ENCODE data around the gene TSPAN9. TPM values are rescaled to one million over a fixed set of nuclear protein-coding genes. Genes with fewer than 3 reads are reported as not detected.

TSPAN9 gene, protein sequence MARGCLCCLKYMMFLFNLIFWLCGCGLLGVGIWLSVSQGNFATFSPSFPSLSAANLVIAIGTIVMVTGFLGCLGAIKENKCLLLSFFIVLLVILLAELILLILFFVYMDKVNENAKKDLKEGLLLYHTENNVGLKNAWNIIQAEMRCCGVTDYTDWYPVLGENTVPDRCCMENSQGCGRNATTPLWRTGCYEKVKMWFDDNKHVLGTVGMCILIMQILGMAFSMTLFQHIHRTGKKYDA
- total RNA-seq = 12.5 and 13.0 TPM in 2 replicates

DNA sequence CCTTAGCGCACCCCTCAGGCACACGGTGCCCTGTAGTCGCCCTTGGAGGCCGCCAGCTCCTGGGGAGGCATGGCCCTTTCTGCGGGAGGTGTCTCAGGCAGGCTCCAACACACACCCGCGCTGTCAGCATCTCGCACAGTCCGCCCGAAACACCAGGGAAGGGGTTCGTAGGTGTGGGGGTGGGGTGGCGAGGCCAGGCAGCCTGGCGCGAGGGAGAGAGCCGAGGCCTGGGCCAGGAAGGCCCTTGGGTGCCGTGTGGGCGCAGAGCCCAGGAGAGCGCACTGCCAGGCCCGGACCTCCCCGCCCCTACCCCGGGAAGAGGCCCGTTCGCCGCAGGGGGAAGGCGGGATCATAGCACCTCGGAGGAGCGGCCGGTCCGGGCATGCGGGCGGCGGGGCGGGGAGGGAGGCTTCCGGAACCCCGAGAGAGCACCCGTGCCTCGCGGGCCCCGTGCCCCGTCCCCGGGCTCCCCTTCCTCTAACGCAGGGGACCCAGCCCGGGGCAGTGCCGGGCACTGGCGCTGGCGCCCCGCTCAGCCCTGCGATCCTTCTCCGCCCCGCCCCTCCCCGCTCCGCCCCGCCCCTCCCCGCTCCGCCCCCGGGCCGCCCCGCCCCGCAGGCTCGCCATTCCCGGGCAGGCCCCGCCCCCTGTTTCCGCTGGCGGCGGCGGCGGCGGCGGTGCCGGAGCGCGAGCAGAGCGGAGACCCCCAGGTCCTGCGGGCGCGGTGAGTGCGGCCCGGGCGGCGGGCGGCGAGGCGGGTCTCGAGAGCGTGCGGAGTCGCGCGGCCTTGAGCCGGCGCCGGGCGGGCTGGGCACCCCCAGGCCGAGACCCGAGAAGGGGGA, at the start of gene TSPAN9:
TSPAN9 (plus strand) TSS at position 650 of the 842 bp plus-strand sequence. CDS start 123,815 bp downstream, outside the sequence.

Other genes starting within 250 kb of the TSPAN9 start
- not detected in 2 replicates for gene NRIP2, start 242.3 kb upstream of the TSPAN9 start, total RNA-seq
- not detected in 2 replicates for gene TEX52, start 220.3 kb upstream of the TSPAN9 start, total RNA-seq
- 12.4 and 46.7 TPM in 2 replicates for gene FOXM1, start 200.2 kb upstream of the TSPAN9 start, total RNA-seq
- gene RHNO1, start 200.2 kb upstream of the TSPAN9 start, total RNA-seq = 32.0 and 39.9 TPM in 2 replicates
- 17.8 and 18.8 TPM in 2 replicates for gene TULP3, start 186.5 kb upstream of the TSPAN9 start, total RNA-seq
- gene TEAD4, start 118.0 kb upstream of the TSPAN9 start, total RNA-seq = 17.3 and 34.2 TPM in 2 replicates

Data from hair follicular keratinocyte (primary cell).